GM12874 (cell line): ENCODE results near the gene PUS1.

Source experiments
- TF ChIP-seq, protein P1 (sequence below): IDR thresholded peaks from 2 replicates; pipeline ENCODE4 v1.5.1; 2011; ENCODE audit warnings: low read depth, mild to moderate bottlenecking, control low read depth, low read length, moderate library complexity; ENCODE audit not compliant: insufficient read depth

The PUS1 gene

DNA sequence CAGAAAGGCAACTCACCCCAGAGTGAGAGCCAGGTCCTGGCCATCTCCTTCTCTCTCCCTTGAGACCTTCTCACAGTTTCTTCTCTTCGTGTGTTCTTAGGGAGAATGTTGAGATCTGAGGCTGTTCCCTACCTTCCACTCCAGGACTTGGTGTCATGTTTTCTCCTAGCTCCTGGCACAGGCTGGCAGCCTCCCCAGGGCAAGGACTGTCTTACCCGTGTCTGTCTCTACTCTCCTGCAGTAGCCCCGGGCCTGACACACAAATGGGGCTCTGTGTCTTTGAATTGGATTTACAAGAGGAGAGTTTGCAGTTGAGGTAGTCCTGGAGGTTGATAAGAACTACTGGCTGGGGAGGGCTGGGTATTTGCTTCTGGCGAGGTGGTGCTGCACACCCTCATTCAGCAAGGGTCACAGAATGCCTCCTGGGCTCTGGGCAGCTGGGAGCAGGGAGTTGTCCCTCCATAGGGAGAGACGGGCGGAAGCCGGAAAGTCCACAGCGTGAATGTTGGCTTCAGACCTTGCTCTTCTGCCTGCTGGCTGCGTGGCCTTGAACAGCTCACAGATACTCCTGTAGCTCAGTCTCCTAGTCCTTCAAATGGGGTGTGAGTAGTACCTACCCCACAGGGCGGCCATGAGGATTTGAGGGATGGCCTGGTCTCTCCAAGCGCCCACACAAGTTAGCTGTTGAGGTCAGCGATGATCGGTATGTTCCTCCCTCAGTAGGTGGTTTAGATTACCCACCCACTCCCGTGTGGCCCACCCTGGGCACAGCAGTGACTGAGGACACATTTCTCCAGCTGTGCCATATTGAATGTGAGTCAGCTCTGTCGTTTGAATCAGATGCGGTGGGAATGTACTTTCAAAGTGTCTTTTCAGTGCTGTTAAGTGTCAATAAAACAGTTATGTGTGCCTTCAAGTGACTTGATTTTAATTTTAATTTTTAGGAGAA is 30.8 kb downstream of the PUS1 start:
- TF ChIP-seq, protein P1, sequence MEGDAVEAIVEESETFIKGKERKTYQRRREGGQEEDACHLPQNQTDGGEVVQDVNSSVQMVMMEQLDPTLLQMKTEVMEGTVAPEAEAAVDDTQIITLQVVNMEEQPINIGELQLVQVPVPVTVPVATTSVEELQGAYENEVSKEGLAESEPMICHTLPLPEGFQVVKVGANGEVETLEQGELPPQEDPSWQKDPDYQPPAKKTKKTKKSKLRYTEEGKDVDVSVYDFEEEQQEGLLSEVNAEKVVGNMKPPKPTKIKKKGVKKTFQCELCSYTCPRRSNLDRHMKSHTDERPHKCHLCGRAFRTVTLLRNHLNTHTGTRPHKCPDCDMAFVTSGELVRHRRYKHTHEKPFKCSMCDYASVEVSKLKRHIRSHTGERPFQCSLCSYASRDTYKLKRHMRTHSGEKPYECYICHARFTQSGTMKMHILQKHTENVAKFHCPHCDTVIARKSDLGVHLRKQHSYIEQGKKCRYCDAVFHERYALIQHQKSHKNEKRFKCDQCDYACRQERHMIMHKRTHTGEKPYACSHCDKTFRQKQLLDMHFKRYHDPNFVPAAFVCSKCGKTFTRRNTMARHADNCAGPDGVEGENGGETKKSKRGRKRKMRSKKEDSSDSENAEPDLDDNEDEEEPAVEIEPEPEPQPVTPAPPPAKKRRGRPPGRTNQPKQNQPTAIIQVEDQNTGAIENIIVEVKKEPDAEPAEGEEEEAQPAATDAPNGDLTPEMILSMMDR: no peak

GRCh38 chr12:131962069-131962468 is 33.0 kb downstream of the PUS1 start:
- TF ChIP-seq, protein P1: no peak

GRCh38 chr12:131963381-131963780 is 34.3 kb downstream of the PUS1 start:
- TF ChIP-seq, protein P1: no peak

DNA sequence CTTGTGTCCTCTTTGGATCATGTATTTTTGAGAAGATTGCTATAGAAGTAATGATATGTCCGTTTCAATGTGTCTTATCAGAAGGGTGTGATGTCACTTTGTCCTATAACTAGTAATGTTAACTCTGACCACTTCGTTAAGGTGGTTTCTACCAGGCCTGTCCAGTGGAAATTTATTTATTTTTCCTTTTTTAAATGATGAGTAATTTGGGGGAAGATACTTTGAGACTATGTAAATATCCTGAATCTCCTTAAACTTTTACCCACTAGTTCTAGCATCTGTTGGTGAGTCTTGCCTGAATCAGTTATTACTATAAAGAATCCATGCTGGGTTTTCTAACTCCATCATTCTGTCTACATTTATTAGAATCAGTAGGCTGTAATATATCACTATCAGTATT is 36.0 kb downstream of the PUS1 start:
- TF ChIP-seq, protein P1: no peak

DNA sequence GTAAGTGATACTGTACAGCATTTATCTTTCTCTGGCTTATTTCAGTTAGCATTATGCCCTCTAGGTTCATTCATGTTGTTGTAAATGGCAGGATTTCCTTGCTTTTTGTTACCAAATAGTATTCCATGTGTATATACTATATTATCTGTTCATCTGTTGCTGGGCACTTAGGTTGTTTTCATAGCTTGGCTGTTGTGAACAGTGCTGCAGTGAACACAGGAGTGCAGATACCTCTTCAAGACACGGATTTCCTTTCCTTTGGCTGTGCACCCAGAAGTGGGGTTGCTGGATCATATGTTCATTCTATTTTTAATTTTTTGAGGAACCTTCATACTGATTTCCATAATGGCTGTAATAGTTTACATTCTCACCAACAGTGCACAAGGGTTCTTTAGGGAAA is 42.1 kb downstream of the PUS1 start:
- TF ChIP-seq, protein P1: no peak

DNA sequence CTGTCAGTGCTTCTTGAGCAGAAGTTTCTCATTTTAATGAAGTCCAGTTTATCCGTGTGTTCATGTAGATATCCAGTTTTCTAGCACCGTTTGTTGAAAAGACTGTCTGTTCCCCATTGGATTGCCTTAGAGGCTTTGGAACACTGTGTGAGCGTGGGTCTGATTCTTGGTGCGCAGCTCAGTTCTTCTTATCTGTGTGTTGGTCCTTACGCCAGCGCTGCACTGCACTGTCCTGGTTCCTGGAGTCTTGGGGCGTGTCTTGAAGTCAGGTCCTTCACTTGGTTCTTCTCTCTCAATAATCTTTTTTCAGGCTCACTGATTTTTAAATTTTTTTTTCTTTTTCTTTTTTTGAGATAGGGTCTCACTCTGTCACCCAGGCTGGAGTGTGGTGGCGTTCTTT is 46.2 kb downstream of the PUS1 start:
- TF ChIP-seq, protein P1: no peak

DNA sequence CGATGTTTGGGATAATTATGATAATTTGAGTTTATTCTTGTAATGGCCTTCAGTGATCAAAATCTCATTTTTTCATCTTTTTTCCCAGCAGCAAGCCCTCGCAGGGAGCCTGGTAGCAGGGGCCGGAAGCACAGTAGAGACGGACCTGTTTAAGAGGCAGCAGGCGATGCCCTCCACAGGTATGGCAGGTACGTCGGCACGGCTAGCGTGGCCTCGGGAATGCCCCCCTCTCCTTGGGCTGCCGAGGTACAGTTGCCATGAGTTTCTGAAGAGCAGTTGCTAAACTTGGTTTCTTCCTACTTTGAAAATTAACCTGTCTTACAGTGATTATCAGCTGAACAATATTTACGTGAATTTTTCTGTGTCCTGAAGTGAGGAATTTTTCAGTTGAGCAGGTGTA is 50.5 kb downstream of the PUS1 start:
- TF ChIP-seq, protein P1: no peak
